ENCODE measurements around the gene MPC2.

Gene MPC2

GRCh38 chr1:167909691-167910180 lies 27.1 kb downstream of the MPC2 start:
- no peaks in the 10 kb centered on the region for H3K36me3 ChIP-seq (ENCODE audit: insufficient read depth, low read length)
- no peak overlapping the region for H2AFZ ChIP-seq (ENCODE audit: low read length)
- no peak overlapping the region for H3K4me2 ChIP-seq (ENCODE audit: low read depth, low read length, poor library complexity, severe bottlenecking)
- no peak overlapping the region for H3K9ac ChIP-seq (ENCODE audit: low read depth, low read length, poor library complexity, severe bottlenecking)
- peaks cover 2% of the 10 kb centered on the region for H3K4me1 ChIP-seq (ENCODE audit: insufficient read depth, low read length, poor library complexity, severe bottlenecking)
- H3K9me3 ChIP-seq (ENCODE audit: insufficient read depth, low read depth, low read length), result peaks cover 19% of the 10 kb centered on the region; the same call in 1 of the 2 replicates
- H3K79me2 ChIP-seq (ENCODE audit: insufficient read depth, low read length), result no peaks in the 10 kb centered on the region
- TF ChIP-seq EZH2phosphoT487 (IDR thresholded peaks at IDR 0.05; ENCODE audit: borderline replicate concordance) (no peak), CTCF (conservative IDR thresholded peaks at IDR 0.05; ENCODE audit: low read length) (no peak)
- H3K4me3 ChIP-seq (ENCODE audit: low read length, poor library complexity, severe bottlenecking), result no peak overlapping the region
- H3K27me3 ChIP-seq (ENCODE audit: insufficient read depth, low read length, poor library complexity, severe bottlenecking), result no peaks in the 10 kb centered on the region
- no peaks in the 10 kb centered on the region for H4K20me1 ChIP-seq (ENCODE audit: insufficient read depth, low read length, poor library complexity, severe bottlenecking)
- no peaks in the 10 kb centered on the region for H3F3A ChIP-seq (ENCODE audit: low read depth)
- H3K9me2 ChIP-seq (replicated peaks; ENCODE audit: low read depth, low read length), result no peaks in the 10 kb centered on the region

GRCh38 chr1:167905671-167906070 lies 31.2 kb downstream of the MPC2 start:
- no peaks in the 10 kb centered on the region for H3K9me2 ChIP-seq (replicated peaks; ENCODE audit: low read depth, low read length)
- no peak overlapping the region for H3K4me3 ChIP-seq (ENCODE audit: low read length, poor library complexity, severe bottlenecking)
- H3K4me2 ChIP-seq (ENCODE audit: low read depth, low read length, poor library complexity, severe bottlenecking), result no peak overlapping the region
- H3F3A ChIP-seq (ENCODE audit: low read depth), result no peaks in the 10 kb centered on the region
- no peaks in the 10 kb centered on the region for H4K20me1 ChIP-seq (ENCODE audit: insufficient read depth, low read length, poor library complexity, severe bottlenecking)
- peaks cover 8% of the 10 kb centered on the region for H3K4me1 ChIP-seq (ENCODE audit: insufficient read depth, low read length, poor library complexity, severe bottlenecking)
- H3K9me3 ChIP-seq (ENCODE audit: insufficient read depth, low read depth, low read length), result peaks cover 19% of the 10 kb centered on the region; the same call in 1 of the 2 replicates
- H2AFZ ChIP-seq (ENCODE audit: low read length), result 0 out of 2 replicates have a peak overlapping the region, but pooled peaks have one; percentile 7
- H3K27me3 ChIP-seq (ENCODE audit: insufficient read depth, low read length, poor library complexity, severe bottlenecking), result no peaks in the 10 kb centered on the region
- no peaks in the 10 kb centered on the region for H3K36me3 ChIP-seq (ENCODE audit: insufficient read depth, low read length)
- H3K79me2 ChIP-seq (ENCODE audit: insufficient read depth, low read length), result no peaks in the 10 kb centered on the region
- TF ChIP-seq CTCF (conservative IDR thresholded peaks at IDR 0.05; ENCODE audit: low read length), result no peak
- no peak for TF ChIP-seq EZH2phosphoT487 (IDR thresholded peaks at IDR 0.05; ENCODE audit: borderline replicate concordance)
- H3K9ac ChIP-seq (ENCODE audit: low read depth, low read length, poor library complexity, severe bottlenecking), result no peak overlapping the region

- no peak overlapping the region for H3K9ac ChIP-seq (ENCODE audit: low read depth, low read length, poor library complexity, severe bottlenecking)
- H2AFZ ChIP-seq (ENCODE audit: low read length), result 0 out of 2 replicates have a peak overlapping the region, but pooled peaks have one; percentile 48
- H3K9me3 ChIP-seq (ENCODE audit: insufficient read depth, low read depth, low read length), result peaks cover 16% of the 10 kb centered on the region; the same call in 1 of the 2 replicates
- no peaks in the 10 kb centered on the region for H3K79me2 ChIP-seq (ENCODE audit: insufficient read depth, low read length)
- H3K9me2 ChIP-seq (replicated peaks; ENCODE audit: low read depth, low read length), result no peaks in the 10 kb centered on the region
- H3F3A ChIP-seq (ENCODE audit: low read depth), result no peaks in the 10 kb centered on the region
- H3K36me3 ChIP-seq (ENCODE audit: insufficient read depth, low read length), result no peaks in the 10 kb centered on the region
- H4K20me1 ChIP-seq (ENCODE audit: insufficient read depth, low read length, poor library complexity, severe bottlenecking), result no peaks in the 10 kb centered on the region
- no peak overlapping the region for H3K4me2 ChIP-seq (ENCODE audit: low read depth, low read length, poor library complexity, severe bottlenecking)
- peaks cover 8% of the 10 kb centered on the region for H3K4me1 ChIP-seq (ENCODE audit: insufficient read depth, low read length, poor library complexity, severe bottlenecking)
- no peaks in the 10 kb centered on the region for H3K27me3 ChIP-seq (ENCODE audit: insufficient read depth, low read length, poor library complexity, severe bottlenecking)
- TF ChIP-seq CTCF (conservative IDR thresholded peaks at IDR 0.05; ENCODE audit: low read length), result no peak
- no peak for TF ChIP-seq EZH2phosphoT487 (IDR thresholded peaks at IDR 0.05; ENCODE audit: borderline replicate concordance)
- no peak overlapping the region for H3K4me3 ChIP-seq (ENCODE audit: low read length, poor library complexity, severe bottlenecking)
These were observed 31.7 kb downstream of the MPC2 start for GRCh38 chr1:167905182-167905581.

Data from Loucy (cell line).